K562 (cell line): ENCODE results near the gene FOXN3. TPM values are rescaled to one million over a fixed set of nuclear protein-coding genes. Genes with fewer than 3 reads are reported as not detected.

ENCODE experiments used
- ATAC-seq: fragments of 200-7000 bp; cut with Tn5 transposase; 3 replicates; pipeline ENCODE4 v1.9.1; 2020; ENCODE audit warnings: moderate library complexity
- BruUV-seq: library from RNA; stranded (reverse); fragments of 400-500 nt; replicated peaks from 2 replicates; lab custom pipeline; 2021; lab: Mats Ljungman, UMichigan
- CTCF ChIA-PET: fragments of 300-600 bp; formaldehyde crosslinking; extraction: SDS; loops from one replicate; lab custom pipeline; 2021; ENCODE audit warnings: low intra/inter-chr PET ratio; lab: Yijun Ruan, JAX
- POLR2A ChIA-PET: fragments of 300-600, 350-650 bp; sonication (Branson Sonifier 250); formaldehyde crosslinking; extraction: SDS; loops from one replicate; lab custom pipeline; 2021; ENCODE audit warnings: antibody characterized with exemption, inconsistent platforms; lab: Yijun Ruan, JAX
- DNase-seq, 4 experiments: peaks; one replicate each; pipeline versions ENCODE4 v3.0.0 to v3.0.0-alpha.2; 2011 to 2018; ENCODE audit warnings: low spot score in 3 of 4, mixed read lengths in 3 of 4; ENCODE audit errors: extremely low read depth in 1 of 4
- FAIRE-seq: peaks from 2 replicates; lab custom pipeline; 2011; peaks lifted over from hg19 to GRCh38; lab: Jason Lieb, UNC
- H2AFZ ChIP-seq: 2 replicates; pipeline ENCODE4 v1.6.0; 2011; ENCODE audit warnings: low read depth, low read length, control low read depth, inconsistent platforms
- H3K27ac ChIP-seq: fragments of 200-600 bp; 3 replicates; pipeline ENCODE4 v1.8.0; 2011; ENCODE audit warnings: low read depth, mild to moderate bottlenecking, control low read depth, inconsistent platforms, low read length, moderate library complexity, mixed read lengths; ENCODE audit errors: extremely low read depth
- H3K27me3 ChIP-seq, 2 experiments: fragments of 300-600 bp in 1 of 2; 2 replicates in 1 of 2; 3 replicates in 1 of 2; pipeline versions ENCODE4 v1.6.0 to v1.8.0; 2011; ENCODE audit warnings: inconsistent platforms in 2 of 2, low read length in 2 of 2, mild to moderate bottlenecking in 1 of 2, mixed read lengths in 1 of 2, moderate library complexity in 1 of 2; ENCODE audit not compliant: control insufficient read depth in 2 of 2, insufficient read depth in 2 of 2
- H3K36me3 ChIP-seq: fragments of 300-600 bp; 3 replicates; pipeline ENCODE4 v1.8.0; 2011; ENCODE audit warnings: mild to moderate bottlenecking, low read length, inconsistent platforms; ENCODE audit not compliant: control insufficient read depth, insufficient read depth
- H3K4me1 ChIP-seq, 2 experiments: fragments of 200-600 bp in 1 of 2; replicated peaks in 1 of 2; 2 replicates in 1 of 2; 3 replicates in 1 of 2; pipeline versions ENCODE4 v1.5.1 to v1.8.0; 2011; ENCODE audit warnings: inconsistent platforms in 2 of 2, low read length in 2 of 2, mild to moderate bottlenecking in 1 of 2, mixed read lengths in 1 of 2, moderate library complexity in 1 of 2; ENCODE audit not compliant: control insufficient read depth in 2 of 2, insufficient read depth in 2 of 2
- H3K4me2 ChIP-seq: 2 replicates; pipeline ENCODE4 v1.6.1; 2011; ENCODE audit warnings: low read length, control low read depth, inconsistent platforms, mixed read lengths; ENCODE audit not compliant: insufficient read depth
- H3K4me3 ChIP-seq: fragments of 200-600 bp; sonication (generic), shearing (Covaris generic); 2 replicates; pipeline ENCODE4 v1.5.1; 2016; ENCODE audit warnings: control low read depth, inconsistent platforms
- H3K79me2 ChIP-seq: fragments of 200-600 bp; 3 replicates; pipeline ENCODE4 v1.8.0; 2011; ENCODE audit warnings: low read length, inconsistent platforms; ENCODE audit not compliant: control insufficient read depth, insufficient read depth
- H3K9ac ChIP-seq, 2 experiments: 2 replicates each; pipeline versions ENCODE4 v1.6.0 to v1.6.1; 2011; ENCODE audit warnings: low read depth in 2 of 2, low read length in 2 of 2, control low read depth in 1 of 2, inconsistent platforms in 1 of 2, mild to moderate bottlenecking in 1 of 2, mixed read lengths in 1 of 2; ENCODE audit not compliant: insufficient read depth in 1 of 2
- H3K9me1 ChIP-seq: one replicate; pipeline ENCODE4 v1.6.0; 2011; ENCODE audit warnings: inconsistent platforms, mild to moderate bottlenecking, low read length, moderate library complexity; ENCODE audit not compliant: control insufficient read depth, insufficient read depth
- H3K9me3 ChIP-seq: replicated peaks from 2 replicates; pipeline ENCODE4 v1.5.1; 2011; ENCODE audit warnings: low read depth, low read length, inconsistent platforms; ENCODE audit not compliant: control insufficient read depth, insufficient read depth
- H4K20me1 ChIP-seq: replicated peaks from 2 replicates; pipeline ENCODE4 v1.6.1; 2011; ENCODE audit warnings: low read length, inconsistent platforms, mixed read lengths; ENCODE audit not compliant: control insufficient read depth, insufficient read depth
- KLF6 ChIP-seq: fragments of 250-450 bp; sonication (Bioruptor Pico); IDR thresholded peaks from 2 replicates; pipeline ENCODE4 v1.4.0; 2020; ENCODE audit warnings: mild to moderate bottlenecking, moderate library complexity, borderline replicate concordance
- PHF8 ChIP-seq: fragments of 200-600 bp; sonication (generic); IDR thresholded peaks from 2 replicates; pipeline ENCODE4 v1.6.1; 2012; ENCODE audit warnings: mixed run types, mild to moderate bottlenecking, inconsistent platforms, low read length, moderate library complexity, borderline replicate concordance
- STAT5B ChIP-seq: fragments of 250-450 bp; sonication (Bioruptor Pico); IDR thresholded peaks from 2 replicates; pipeline ENCODE4 v1.8.0; 2021; ENCODE audit warnings: mild to moderate bottlenecking, inconsistent platforms
- TOE1 ChIP-seq, 2 experiments: fragments of 450-650 bp in 1 of 2; sonication (generic) in 1 of 2; formaldehyde crosslinking in 1 of 2; IDR thresholded peaks; 2 replicates each; pipeline versions ENCODE4 v1.7.1 to v1.8.0; 2016 to 2022; ENCODE audit warnings: borderline replicate concordance in 2 of 2, mild to moderate bottlenecking in 2 of 2, antibody characterized with exemption in 1 of 2, inconsistent platforms in 1 of 2, low read depth in 1 of 2, missing genetic modification reagents in 1 of 2, moderate library complexity in 1 of 2
- WGBS: fragments of 100-300 bp; shearing (Covaris generic); methylation state at CpG from one replicate; pipeline ENCODE4 v1.1.6; 2016; ENCODE audit warnings: low coverage, mixed read lengths; ENCODE audit not compliant: insufficient coverage; ENCODE audit errors: missing lambda C conversion rate; 5-methylcytosine and 5-hydroxymethylcytosine counted together
- in situ Hi-C: fragments of 300-500 bp; cut with MboI; formaldehyde crosslinking; loops from 4 replicates; pipeline ENCODE4 v1.15.0; 2018; ENCODE audit warnings: inconsistent platforms, mixed read lengths
- intact Hi-C: fragments of 100-400 bp; cut with micrococcal nuclease; formaldehyde crosslinking; loops from 2 replicates; pipeline ENCODE4 v1.14.2; 2022
- polyA plus RNA-seq, 8 experiments: library from polyadenylated mRNA; depleted of rRNA in 4 of 8; stranded (reverse) in 5 of 8; unstranded in 3 of 8; fragments of >200 nt; fragmentation: Nextera tagmentation in 2 of 8; fragmentation: Illumina TruSeq in 1 of 8; extraction: Ambion mirVana in 2 of 8; extraction: Trizol in 1 of 8; gene quantifications; 2 replicates each; pipeline versions ENCODE4 v1.2.1 to v1.2.3, GENCODE V29; 2011 to 2014; ENCODE audit warnings: inconsistent platforms in 1 of 8, missing spikeins in 1 of 8
- total RNA-seq, 7 experiments: library from RNA; depleted of rRNA in 6 of 7; stranded (reverse); fragments of >200 nt in 6 of 7; fragmentation: Illumina TruSeq in 2 of 7; extraction: Trizol in 2 of 7; gene quantifications; 2 replicates each; pipeline versions ENCODE4 v1.2.1 to v1.2.3, GENCODE V29; 2011 to 2021; ENCODE audit warnings: low replicate concordance in 1 of 7

The FOXN3 gene
- total and polyA plus RNA-seq, 9 of the 15 experiments (the other 6 are each of a cell fraction or from before 2014, with no cell fraction given), result 0.07 to 1.3 (median 0.40) TPM

DNA sequence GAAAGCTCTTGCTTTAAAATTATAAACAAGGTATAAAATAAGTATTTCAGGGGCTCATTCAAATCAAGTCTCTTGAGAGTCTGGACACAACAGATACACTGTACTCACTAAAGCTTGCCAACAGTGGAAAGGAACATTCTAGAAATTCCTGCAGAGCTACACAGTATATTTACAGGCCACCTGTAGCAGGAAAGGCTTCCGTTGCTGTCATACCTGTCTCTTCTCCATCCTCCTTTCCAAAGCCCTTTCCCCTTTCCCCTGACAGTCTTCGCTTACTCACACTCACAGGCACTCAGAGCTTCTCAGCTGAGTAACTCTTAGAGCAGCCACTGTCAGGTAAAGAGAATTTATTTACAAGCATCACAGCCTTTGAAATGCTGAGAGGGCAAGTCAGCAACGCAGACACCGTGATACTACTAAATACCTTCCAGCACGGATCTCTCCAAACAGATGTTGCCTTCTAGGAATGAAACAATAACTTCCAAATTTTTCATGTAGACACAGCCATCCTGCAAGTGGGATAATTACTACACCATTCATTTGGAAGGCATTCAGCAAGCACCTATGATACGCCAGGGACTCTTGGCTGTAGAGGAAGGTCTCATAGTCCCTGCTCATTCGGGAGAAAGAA is 167.9 kb downstream of the FOXN3 start:
- Histone ChIP-seq H2AFZ (no peak overlapping the region), H3K4me1 (no peaks in the 10 kb centered on the region), H3K27ac (no peak overlapping the region), H3K36me3 (no peaks in the 10 kb centered on the region), H3K9ac (no peak overlapping the region)
- FAIRE-seq, result no peak
- no peak for TF ChIP-seq STAT5B (CRISPR knock-in tag)
- TF ChIP-seq TOE1 (IDR thresholded peaks at IDR 0.05; ENCODE audit: borderline replicate concordance), result no peak
- TF ChIP-seq TOE1 (CRISPR knock-in tag; IDR thresholded peaks at IDR 0.05; ENCODE audit: borderline replicate concordance, low read depth), result no peak
- no peak for TF ChIP-seq PHF8
- no peak for TF ChIP-seq KLF6 (CRISPR knock-in tag)
- TF ChIP-seq, all 486 proteins: peak for 0
- ChIA-PET POLR2A (interaction anchor here (1.1 kb wide), 1 partner anchor 12 kb away, joined by 3 read pairs; no protein-coding TSS in a partner anchor), CTCF (no interaction called here)
- H3K9me1 ChIP-seq, result no peaks in the 10 kb centered on the region
- no peak overlapping the region for H3K4me2 ChIP-seq
- H3K4me3 ChIP-seq, result no peak overlapping the region
- peaks cover 0 to 5% of the 10 kb centered on the region in 2 experiments; a peak in 2 of 5 replicates for H3K27me3 ChIP-seq
- H3K9me3 ChIP-seq, result no peaks in the 10 kb centered on the region
- ATAC-seq (no peak), DNase-seq (no peak)
- BruUV-seq, result no TSS peak
- no peaks in the 10 kb centered on the region for H4K20me1 ChIP-seq
- intact Hi-C loops, result no loop called here
- H3K79me2 ChIP-seq, result no peaks in the 10 kb centered on the region
- 0% methylated on average over 5 of the region's 7 CpGs for WGBS
- in situ Hi-C loops, result no loop called here
